PC-3 (cell line): ENCODE data around the gene CHAC1. TPM values are rescaled to one million over a fixed set of nuclear protein-coding genes. Genes with fewer than 3 reads are reported as not detected.

Experiments
- ATAC-seq: fragments of 200-7000 bp; cut with Tn5 transposase; 2 replicates; pipeline ENCODE4 v1.9.1; 2020; ENCODE audit warnings: mild to moderate bottlenecking, moderate library complexity
- BruUV-seq: library from RNA; stranded (reverse); fragments of 400-500 nt; replicated peaks from 2 replicates; lab custom pipeline; 2021; lab: Mats Ljungman, UMichigan
- CTCF ChIA-PET: fragments of 300-600 bp; sonication (Branson Sonifier 250); formaldehyde crosslinking; loops from one replicate; lab custom pipeline; 2022; ENCODE audit warnings: antibody characterized with exemption; lab: Charles Lee
- POLR2A ChIA-PET: fragments of 300-600 bp; sonication (Branson Sonifier 250); formaldehyde crosslinking; loops from one replicate; lab custom pipeline; 2022; ENCODE audit warnings: antibody characterized with exemption; ENCODE audit not compliant: unreplicated experiment; lab: Charles Lee
- DNase-seq: peaks from one replicate; pipeline ENCODE4 v3.0.0-alpha.2; 2015
- H2AFZ ChIP-seq: fragments of 300-600 bp; sonication (generic); 2 replicates; pipeline ENCODE4 v1.6.0; 2016; ENCODE audit warnings: antibody characterized with exemption, low read length
- H3F3A ChIP-seq: fragments of 300-600 bp; sonication (generic); one replicate; pipeline ENCODE4 v1.6.0; 2017; ENCODE audit warnings: antibody characterized with exemption, low read length, control low read depth, mild to moderate bottlenecking; ENCODE audit not compliant: unreplicated experiment
- H3K27ac ChIP-seq: fragments of 300-600 bp; sonication (generic); 2 replicates; pipeline ENCODE4 v1.5.1; 2016; ENCODE audit warnings: mild to moderate bottlenecking, low read length
- H3K27me3 ChIP-seq: fragments of 300-600 bp; sonication (generic); 2 replicates; pipeline ENCODE4 v1.6.1; 2016; ENCODE audit warnings: low read length, mixed read lengths
- H3K36me3 ChIP-seq: fragments of 300-600 bp; sonication (generic); 2 replicates; pipeline ENCODE4 v1.6.1; 2016; ENCODE audit warnings: low read depth, mixed run types, low read length, mixed read lengths
- H3K4me1 ChIP-seq: fragments of 300-600 bp; sonication (generic); 2 replicates; pipeline ENCODE4 v1.5.1; 2016; ENCODE audit warnings: low read length; ENCODE audit not compliant: insufficient read depth
- H3K4me2 ChIP-seq: fragments of 300-600 bp; sonication (generic); 2 replicates; pipeline ENCODE4 v1.6.0; 2016; ENCODE audit warnings: low read length
- H3K4me3 ChIP-seq: fragments of 300-600 bp; sonication (generic); 2 replicates; pipeline ENCODE4 v1.5.1; 2016; ENCODE audit warnings: mild to moderate bottlenecking, low read length, mixed read lengths
- H3K79me2 ChIP-seq: fragments of 300-600 bp; sonication (generic); 2 replicates; pipeline ENCODE4 v1.6.1; 2017; ENCODE audit warnings: low read length, mixed read lengths
- H3K9ac ChIP-seq: fragments of 300-600 bp; sonication (generic); 2 replicates; pipeline ENCODE4 v1.6.0; 2016; ENCODE audit warnings: mild to moderate bottlenecking, low read length
- H3K9me2 ChIP-seq: fragments of 300-600 bp; sonication (generic); replicated peaks from 2 replicates; pipeline ENCODE4 v1.6.1; 2016; ENCODE audit warnings: mixed run types, low read length, mixed read lengths
- H3K9me3 ChIP-seq: fragments of 300-600 bp; sonication (generic); 2 replicates; pipeline ENCODE4 v1.6.1; 2016; ENCODE audit warnings: low read length, mixed read lengths
- H4K20me1 ChIP-seq: fragments of 300-600 bp; sonication (generic); 2 replicates; pipeline ENCODE4 v1.6.1; 2016; ENCODE audit warnings: low read length, mixed read lengths
- EZH2 ChIP-seq: fragments of 300-600 bp; sonication (generic); IDR thresholded peaks from one replicate; pipeline ENCODE4 v1.6.1; 2017; ENCODE audit warnings: antibody characterized with exemption, mild to moderate bottlenecking, low read length; ENCODE audit not compliant: unreplicated experiment
- EZH2phosphoT487 ChIP-seq: fragments of 300-600 bp; sonication (generic); IDR thresholded peaks from 2 replicates; pipeline ENCODE4 v1.6.1; 2018; ENCODE audit warnings: mild to moderate bottlenecking, antibody characterized with exemption, low read length, borderline replicate concordance
- intact Hi-C: fragments of 100-400 bp; cut with micrococcal nuclease; formaldehyde crosslinking; loops from 2 replicates; pipeline ENCODE4 v1.9.0; 2023
- total RNA-seq: library from RNA; depleted of rRNA; stranded (reverse); fragments of >200 nt; gene quantifications from 2 replicates; pipeline ENCODE4 v1.2.3, GENCODE V29; 2014
- TF ChIP-seq, protein P1 (sequence below): fragments of 300-600 bp; sonication (generic); conservative IDR thresholded peaks from 2 replicates; pipeline ENCODE4 v1.5.1; 2017; ENCODE audit warnings: antibody characterized with exemption, low read depth, mild to moderate bottlenecking, low read length

Gene CHAC1
- total RNA-seq, 1 experiment from 2014 or later = 13.3 TPM

DNA sequence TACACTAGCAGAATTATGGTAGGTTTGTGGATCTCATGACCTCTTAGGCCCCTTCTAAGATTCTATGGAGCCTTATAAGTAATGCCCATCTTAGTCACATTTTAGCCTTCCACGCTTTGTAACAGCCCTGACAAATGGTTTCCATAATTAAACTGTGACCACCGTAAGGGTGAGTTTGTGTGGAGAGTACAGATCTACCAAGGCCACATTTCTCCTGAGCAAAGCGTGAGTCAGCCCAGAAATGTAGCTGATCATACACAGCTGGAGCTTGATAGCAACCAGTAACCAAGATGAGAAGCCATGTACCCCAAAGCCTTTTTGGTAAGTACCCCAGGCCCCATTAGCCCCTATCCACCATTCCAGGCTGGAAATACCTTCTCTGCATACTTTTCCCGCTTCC lies 31.7 kb downstream of the CHAC1 start:
- H3K27ac ChIP-seq = no peak overlapping the region

DNA sequence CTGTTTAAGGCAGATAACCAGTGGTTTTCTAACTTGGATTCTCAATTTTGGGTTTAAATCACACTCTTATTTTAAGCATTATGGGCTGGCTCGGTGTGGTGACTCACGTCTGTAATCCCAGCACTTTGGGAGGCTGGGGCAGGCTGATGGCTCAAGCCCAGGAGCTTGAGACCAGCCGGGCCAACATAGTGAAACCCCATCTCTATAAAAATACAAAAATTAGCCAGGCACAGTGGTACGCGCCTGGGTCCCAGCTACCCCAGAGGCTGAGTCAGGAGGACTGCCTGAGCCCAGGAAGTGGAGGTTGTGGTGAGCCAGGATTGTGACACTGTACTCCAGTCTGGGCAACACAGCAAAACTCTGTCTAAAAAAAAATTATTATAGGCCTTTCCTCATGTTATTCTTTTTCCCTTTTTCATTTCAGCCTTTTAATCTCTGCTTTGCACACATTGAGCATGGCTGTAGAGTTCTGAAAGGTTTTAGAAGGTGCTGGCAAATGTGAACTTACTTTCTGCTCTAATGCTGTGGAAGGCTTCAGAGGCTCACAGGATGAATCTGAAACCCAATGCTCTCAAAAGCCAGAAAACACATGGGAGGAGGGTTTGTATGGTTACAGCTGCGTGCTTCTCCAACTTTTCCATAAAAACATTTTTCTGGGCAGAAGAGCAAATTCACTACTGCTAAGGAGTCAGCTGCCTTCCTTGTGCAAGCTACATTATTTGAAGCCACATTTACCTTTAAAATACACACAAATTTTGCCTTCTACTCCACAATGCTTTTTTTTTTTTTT lies 32.5 kb downstream of the CHAC1 start:
- BruUV-seq = no TSS peak
- no peaks in the 10 kb centered on the region for H3K4me1 ChIP-seq
- no peaks in the 10 kb centered on the region for H3K27me3 ChIP-seq
- no peaks in the 10 kb centered on the region for H3K9me3 ChIP-seq
- no peak overlapping the region for H3K4me2 ChIP-seq
- no peaks in the 10 kb centered on the region for H3F3A ChIP-seq
- no peaks in the 10 kb centered on the region for H3K9me2 ChIP-seq
- H3K36me3 ChIP-seq = peaks cover 77% of the 10 kb centered on the region
- no peak overlapping the region for H3K27ac ChIP-seq
- H4K20me1 ChIP-seq = no peaks in the 10 kb centered on the region
- no peak for DNase-seq
- H3K79me2 ChIP-seq = no peaks in the 10 kb centered on the region
- H3K4me3 ChIP-seq = no peak overlapping the region
- no peak overlapping the region for H2AFZ ChIP-seq
- H3K9ac ChIP-seq = no peak overlapping the region
- intact Hi-C loops = no loop called here
- ATAC-seq = no peak
- POLR2A ChIA-PET = no interaction called here
- TF ChIP-seq EZH2phosphoT487 (no peak), EZH2 (no peak)
- TF ChIP-seq, protein P1, sequence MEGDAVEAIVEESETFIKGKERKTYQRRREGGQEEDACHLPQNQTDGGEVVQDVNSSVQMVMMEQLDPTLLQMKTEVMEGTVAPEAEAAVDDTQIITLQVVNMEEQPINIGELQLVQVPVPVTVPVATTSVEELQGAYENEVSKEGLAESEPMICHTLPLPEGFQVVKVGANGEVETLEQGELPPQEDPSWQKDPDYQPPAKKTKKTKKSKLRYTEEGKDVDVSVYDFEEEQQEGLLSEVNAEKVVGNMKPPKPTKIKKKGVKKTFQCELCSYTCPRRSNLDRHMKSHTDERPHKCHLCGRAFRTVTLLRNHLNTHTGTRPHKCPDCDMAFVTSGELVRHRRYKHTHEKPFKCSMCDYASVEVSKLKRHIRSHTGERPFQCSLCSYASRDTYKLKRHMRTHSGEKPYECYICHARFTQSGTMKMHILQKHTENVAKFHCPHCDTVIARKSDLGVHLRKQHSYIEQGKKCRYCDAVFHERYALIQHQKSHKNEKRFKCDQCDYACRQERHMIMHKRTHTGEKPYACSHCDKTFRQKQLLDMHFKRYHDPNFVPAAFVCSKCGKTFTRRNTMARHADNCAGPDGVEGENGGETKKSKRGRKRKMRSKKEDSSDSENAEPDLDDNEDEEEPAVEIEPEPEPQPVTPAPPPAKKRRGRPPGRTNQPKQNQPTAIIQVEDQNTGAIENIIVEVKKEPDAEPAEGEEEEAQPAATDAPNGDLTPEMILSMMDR = no peak
- CTCF ChIA-PET = no interaction called here

More for the DNA sequence above, 31.7 kb downstream of the CHAC1 start:
- BruUV-seq = no TSS peak
- no peaks in the 10 kb centered on the region for H3K79me2 ChIP-seq
- DNase-seq (no peak), ATAC-seq (no peak)
- H3F3A ChIP-seq = no peaks in the 10 kb centered on the region
- POLR2A ChIA-PET = no interaction called here
- TF ChIP-seq EZH2phosphoT487 = no peak
- TF ChIP-seq, protein P1 = no peak
- no peak for TF ChIP-seq EZH2
- CTCF ChIA-PET = no interaction called here
- no peaks in the 10 kb centered on the region for H3K9me3 ChIP-seq
- H3K4me3 ChIP-seq = no peak overlapping the region
- no peaks in the 10 kb centered on the region for H3K27me3 ChIP-seq
- intact Hi-C loops = no loop called here
- no peaks in the 10 kb centered on the region for H4K20me1 ChIP-seq
- H3K4me1 ChIP-seq = no peaks in the 10 kb centered on the region
- no peak overlapping the region for H3K4me2 ChIP-seq
- peaks cover 78% of the 10 kb centered on the region for H3K36me3 ChIP-seq
- no peak overlapping the region for H3K9ac ChIP-seq
- no peak overlapping the region for H2AFZ ChIP-seq
- no peaks in the 10 kb centered on the region for H3K9me2 ChIP-seq

- Histone ChIP-seq H3K4me3 (no peak overlapping the region), H3K9me2 (no peaks in the 10 kb centered on the region), H3F3A (no peaks in the 10 kb centered on the region), H2AFZ (no peak overlapping the region), H3K27ac (no peak overlapping the region), H3K27me3 (no peaks in the 10 kb centered on the region), H3K9ac (no peak overlapping the region), H3K4me1 (no peaks in the 10 kb centered on the region), H3K9me3 (no peaks in the 10 kb centered on the region), H3K4me2 (no peak overlapping the region), H3K36me3 (peaks cover 76% of the 10 kb centered on the region), H4K20me1 (no peaks in the 10 kb centered on the region), H3K79me2 (no peaks in the 10 kb centered on the region)
- ChIA-PET CTCF (no interaction called here), POLR2A (no interaction called here)
- intact Hi-C loops = no loop called here
- TF ChIP-seq EZH2phosphoT487 = no peak
- TF ChIP-seq, protein P1 = no peak
- TF ChIP-seq EZH2 = no peak
- BruUV-seq = no TSS peak
- ATAC-seq = no peak
- no peak for DNase-seq
Measured at GRCh38 chr15:40986820-40987219, 33.5 kb downstream of the CHAC1 start.
